ENCODE measurements around the gene SCUBE1. TPM values are rescaled to one million over a fixed set of nuclear protein-coding genes. Genes with fewer than 3 reads are reported as not detected.

Gene SCUBE1
- total RNA-seq, 1 donor from 2014 or later, result not detected

GRCh38 chr22:43209523-43209890 is 133.7 kb downstream of the SCUBE1 start:
- Mint-ChIP-seq H3K9me3 (no peaks in the 10 kb centered on the region), H3K27ac (no peak overlapping the region), H3K27me3 (ENCODE audit: insufficient read depth) (no peaks in the 10 kb centered on the region), H3K4me1 (ENCODE audit: low read depth) (no peaks in the 10 kb centered on the region), H3K4me3 (no peak overlapping the region), H3K36me3 (ENCODE audit: low read depth) (no peaks in the 10 kb centered on the region)
- no peak for DNase-seq (ENCODE audit: low spot score)
- intact Hi-C loops (cut with micrococcal nuclease), result no loop called here

- no peak for DNase-seq (ENCODE audit: low spot score)
- Mint-ChIP-seq H3K9me3 (no peaks in the 10 kb centered on the region), H3K4me3 (no peak overlapping the region), H3K4me1 (ENCODE audit: low read depth) (no peaks in the 10 kb centered on the region), H3K27me3 (ENCODE audit: insufficient read depth) (no peaks in the 10 kb centered on the region), H3K27ac (no peak overlapping the region), H3K36me3 (ENCODE audit: low read depth) (no peaks in the 10 kb centered on the region)
- intact Hi-C loops (cut with micrococcal nuclease), result no loop called here
Observed at GRCh38 chr22:43208703-43209522, 134.3 kb downstream of the SCUBE1 start.

- intact Hi-C loops (cut with micrococcal nuclease), result no loop called here
- no peaks in the 10 kb centered on the region for H3K27me3 Mint-ChIP-seq (ENCODE audit: insufficient read depth)
- DNase-seq (ENCODE audit: low spot score), result no peak
- no peak overlapping the region for H3K27ac Mint-ChIP-seq
- H3K4me1 Mint-ChIP-seq (ENCODE audit: low read depth), result no peaks in the 10 kb centered on the region
- no peaks in the 10 kb centered on the region for H3K36me3 Mint-ChIP-seq (ENCODE audit: low read depth)
- no peaks in the 10 kb centered on the region for H3K9me3 Mint-ChIP-seq
- H3K4me3 Mint-ChIP-seq, result no peak overlapping the region
Observed at GRCh38 chr22:43207849-43208702, 135.1 kb downstream of the SCUBE1 start.

- H3K9me3 Mint-ChIP-seq, result no peaks in the 10 kb centered on the region
- no peaks in the 10 kb centered on the region for H3K4me1 Mint-ChIP-seq (ENCODE audit: low read depth)
- no peaks in the 10 kb centered on the region for H3K27me3 Mint-ChIP-seq (ENCODE audit: insufficient read depth)
- no peaks in the 10 kb centered on the region for H3K36me3 Mint-ChIP-seq (ENCODE audit: low read depth)
- H3K27ac Mint-ChIP-seq, result no peak overlapping the region
- intact Hi-C loops (cut with micrococcal nuclease), result no loop called here
- H3K4me3 Mint-ChIP-seq, result no peak overlapping the region
- no peak for DNase-seq (ENCODE audit: low spot score)
Observed at GRCh38 chr22:43207386-43207785, 135.8 kb downstream of the SCUBE1 start.

- no peaks in the 10 kb centered on the region for H3K9me3 Mint-ChIP-seq
- H3K36me3 Mint-ChIP-seq (ENCODE audit: low read depth), result no peaks in the 10 kb centered on the region
- no peaks in the 10 kb centered on the region for H3K27me3 Mint-ChIP-seq (ENCODE audit: insufficient read depth)
- no peak overlapping the region for H3K4me3 Mint-ChIP-seq
- no peaks in the 10 kb centered on the region for H3K4me1 Mint-ChIP-seq (ENCODE audit: low read depth)
- intact Hi-C loops (cut with micrococcal nuclease), result no loop called here
- DNase-seq (ENCODE audit: low spot score), result no peak
- no peak overlapping the region for H3K27ac Mint-ChIP-seq
Observed at GRCh38 chr22:43206509-43207161, 136.5 kb downstream of the SCUBE1 start.

GRCh38 chr22:43205748-43206508 is 137.2 kb downstream of the SCUBE1 start:
- intact Hi-C loops (cut with micrococcal nuclease), result no loop called here
- no peaks in the 10 kb centered on the region for H3K27me3 Mint-ChIP-seq (ENCODE audit: insufficient read depth)
- H3K27ac Mint-ChIP-seq, result peak overlapping the region; percentile 84
- H3K4me3 Mint-ChIP-seq, result no peak overlapping the region
- H3K9me3 Mint-ChIP-seq, result no peaks in the 10 kb centered on the region
- no peak for DNase-seq (ENCODE audit: low spot score)
- H3K36me3 Mint-ChIP-seq (ENCODE audit: low read depth), result no peaks in the 10 kb centered on the region
- H3K4me1 Mint-ChIP-seq (ENCODE audit: low read depth), result no peaks in the 10 kb centered on the region

- Mint-ChIP-seq H3K4me3 (no peak overlapping the region), H3K27ac (peak overlapping the region; percentile 23), H3K9me3 (no peaks in the 10 kb centered on the region), H3K27me3 (ENCODE audit: insufficient read depth) (no peaks in the 10 kb centered on the region), H3K36me3 (ENCODE audit: low read depth) (no peaks in the 10 kb centered on the region), H3K4me1 (ENCODE audit: low read depth) (no peaks in the 10 kb centered on the region)
- intact Hi-C loops (cut with micrococcal nuclease), result no loop called here
- no peak for DNase-seq (ENCODE audit: low spot score)
Observed at GRCh38 chr22:43205261-43205691, 137.9 kb downstream of the SCUBE1 start.

- Mint-ChIP-seq H3K4me3 (no peak overlapping the region), H3K27me3 (ENCODE audit: insufficient read depth) (peaks cover 5% of the 10 kb centered on the region), H3K36me3 (ENCODE audit: low read depth) (no peaks in the 10 kb centered on the region), H3K27ac (no peak overlapping the region), H3K4me1 (ENCODE audit: low read depth) (no peaks in the 10 kb centered on the region), H3K9me3 (no peaks in the 10 kb centered on the region)
- no peak for DNase-seq (ENCODE audit: low spot score)
- intact Hi-C loops (cut with micrococcal nuclease), result no loop called here
Observed at GRCh38 chr22:43203471-43203981, 139.6 kb downstream of the SCUBE1 start.

GRCh38 chr22:43202756-43203410 is 140.3 kb downstream of the SCUBE1 start:
- H3K9me3 Mint-ChIP-seq, result no peaks in the 10 kb centered on the region
- peaks cover 5% of the 10 kb centered on the region for H3K27me3 Mint-ChIP-seq (ENCODE audit: insufficient read depth)
- no peaks in the 10 kb centered on the region for H3K4me1 Mint-ChIP-seq (ENCODE audit: low read depth)
- no peak for DNase-seq (ENCODE audit: low spot score)
- H3K36me3 Mint-ChIP-seq (ENCODE audit: low read depth), result no peaks in the 10 kb centered on the region
- intact Hi-C loops (cut with micrococcal nuclease), result no loop called here
- no peak overlapping the region for H3K4me3 Mint-ChIP-seq
- no peak overlapping the region for H3K27ac Mint-ChIP-seq

GRCh38 chr22:43202326-43202725 is 140.8 kb downstream of the SCUBE1 start:
- H3K27me3 Mint-ChIP-seq (ENCODE audit: insufficient read depth), result peaks cover 5% of the 10 kb centered on the region
- no peak overlapping the region for H3K4me3 Mint-ChIP-seq
- no peak for DNase-seq (ENCODE audit: low spot score)
- intact Hi-C loops (cut with micrococcal nuclease), result no loop called here
- no peaks in the 10 kb centered on the region for H3K36me3 Mint-ChIP-seq (ENCODE audit: low read depth)
- H3K9me3 Mint-ChIP-seq, result no peaks in the 10 kb centered on the region
- no peak overlapping the region for H3K27ac Mint-ChIP-seq
- no peaks in the 10 kb centered on the region for H3K4me1 Mint-ChIP-seq (ENCODE audit: low read depth)

- no peak overlapping the region for H3K4me3 Mint-ChIP-seq
- H3K27ac Mint-ChIP-seq, result no peak overlapping the region
Observed at GRCh38 chr22:43201486-43202219, 141.5 kb downstream of the SCUBE1 start.

More at GRCh38 chr22:43201486-43202219, 141.5 kb downstream of the SCUBE1 start:
- intact Hi-C loops (cut with micrococcal nuclease), result no loop called here
- DNase-seq (ENCODE audit: low spot score), result no peak
- H3K4me1 Mint-ChIP-seq (ENCODE audit: low read depth), result no peaks in the 10 kb centered on the region
- H3K27me3 Mint-ChIP-seq (ENCODE audit: insufficient read depth), result peaks cover 9% of the 10 kb centered on the region
- no peaks in the 10 kb centered on the region for H3K9me3 Mint-ChIP-seq
- no peaks in the 10 kb centered on the region for H3K36me3 Mint-ChIP-seq (ENCODE audit: low read depth)
